ENCODE results near the gene SLC5A2. TPM values are rescaled to one million over a fixed set of nuclear protein-coding genes. Genes with fewer than 3 reads are reported as not detected.

SLC5A2 gene
- total and polyA plus RNA-seq, 2 of the 13 experiments (the other 11 are each of a cell fraction or from before 2014, with no cell fraction given), result 0.24 to 0.97 TPM

GRCh38 chr16:31458844-31459686, 23.9 kb upstream of the SLC5A2 start, which contains the start of gene ARMC5 (continued):
- TF ChIP-seq ZNF3 (CRISPR knock-in tag; IDR thresholded peaks at IDR 0.05) (no peak), CHD2 (IDR thresholded peaks at IDR 0.05; ENCODE audit: low read depth, low read length) (peak; percentile 59; the same call in 1 of the 2 replicates), CBX2 (IDR thresholded peaks at IDR 0.05; ENCODE audit: low read depth, low read length) (no peak), CBX2 (CRISPR knock-in tag; IDR thresholded peaks at IDR 0.05; ENCODE audit: low read depth) (no peak), TARDBP (CRISPR knock-in tag; IDR thresholded peaks at IDR 0.05) (peak; percentile 89), POLR2AphosphoS2 (IDR thresholded peaks at IDR 0.05; ENCODE audit: low read depth, low read length) (peak; percentile 70; the same call in 1 of the 2 replicates), ZNF839 (CRISPR knock-in tag; IDR thresholded peaks at IDR 0.05; ENCODE audit: borderline replicate concordance) (0 out of 2 replicates have a peak, but pooled peaks have one; percentile 67), FOXA1 (IDR thresholded peaks at IDR 0.05) (no peak), FOXA1 (CRISPR knock-in tag; IDR thresholded peaks at IDR 0.05) (peak; percentile 60), TGIF2 (CRISPR knock-in tag; IDR thresholded peaks at IDR 0.05) (0 out of 2 replicates have a peak, but pooled peaks have one; percentile 62), SRSF4 (IDR thresholded peaks at IDR 0.05; ENCODE audit: low read depth, low read length, poor library complexity, severe bottlenecking) (no peak), STAT6 (CRISPR knock-in tag; IDR thresholded peaks at IDR 0.05; ENCODE audit: borderline replicate concordance) (peak; percentile 13; the same call in 1 of the 2 replicates), ZNF780A (CRISPR knock-in tag; IDR thresholded peaks at IDR 0.05) (no peak), ZNF749 (CRISPR knock-in tag; IDR thresholded peaks at IDR 0.05; ENCODE audit: borderline replicate concordance) (peak; percentile 93; the same call in 1 of the 2 replicates), RFX1 (IDR thresholded peaks at IDR 0.05) (no peak), BRCA1 (CRISPR knock-in tag; IDR thresholded peaks at IDR 0.05) (no peak), FOXK1 (CRISPR knock-in tag; IDR thresholded peaks at IDR 0.05; ENCODE audit: borderline replicate concordance, low read depth) (peak; percentile 90), SP4 (CRISPR knock-in tag; IDR thresholded peaks at IDR 0.05) (peak; percentile 94), ZSCAN31 (CRISPR knock-in tag; IDR thresholded peaks at IDR 0.05; ENCODE audit: low read depth) (no peak; the same call in 1 of the 2 replicates), ZNF484 (CRISPR knock-in tag; IDR thresholded peaks at IDR 0.05; ENCODE audit: borderline replicate concordance, low read depth) (no peak), ZNF136 (CRISPR knock-in tag; IDR thresholded peaks at IDR 0.05; ENCODE audit: low read depth) (peak; percentile 94; the same call in 1 of the 2 replicates), MATR3 (CRISPR knock-in tag; IDR thresholded peaks at IDR 0.05) (no peak), ZNF101 (CRISPR knock-in tag; IDR thresholded peaks at IDR 0.05; ENCODE audit: borderline replicate concordance, low read depth) (peak; percentile 0)
- TF ChIP-seq, protein P1, sequence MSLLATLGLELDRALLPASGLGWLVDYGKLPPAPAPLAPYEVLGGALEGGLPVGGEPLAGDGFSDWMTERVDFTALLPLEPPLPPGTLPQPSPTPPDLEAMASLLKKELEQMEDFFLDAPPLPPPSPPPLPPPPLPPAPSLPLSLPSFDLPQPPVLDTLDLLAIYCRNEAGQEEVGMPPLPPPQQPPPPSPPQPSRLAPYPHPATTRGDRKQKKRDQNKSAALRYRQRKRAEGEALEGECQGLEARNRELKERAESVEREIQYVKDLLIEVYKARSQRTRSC (CRISPR knock-in tag; IDR thresholded peaks at IDR 0.05; ENCODE audit: low read depth), result no peak
- TF ChIP-seq, protein P2, sequence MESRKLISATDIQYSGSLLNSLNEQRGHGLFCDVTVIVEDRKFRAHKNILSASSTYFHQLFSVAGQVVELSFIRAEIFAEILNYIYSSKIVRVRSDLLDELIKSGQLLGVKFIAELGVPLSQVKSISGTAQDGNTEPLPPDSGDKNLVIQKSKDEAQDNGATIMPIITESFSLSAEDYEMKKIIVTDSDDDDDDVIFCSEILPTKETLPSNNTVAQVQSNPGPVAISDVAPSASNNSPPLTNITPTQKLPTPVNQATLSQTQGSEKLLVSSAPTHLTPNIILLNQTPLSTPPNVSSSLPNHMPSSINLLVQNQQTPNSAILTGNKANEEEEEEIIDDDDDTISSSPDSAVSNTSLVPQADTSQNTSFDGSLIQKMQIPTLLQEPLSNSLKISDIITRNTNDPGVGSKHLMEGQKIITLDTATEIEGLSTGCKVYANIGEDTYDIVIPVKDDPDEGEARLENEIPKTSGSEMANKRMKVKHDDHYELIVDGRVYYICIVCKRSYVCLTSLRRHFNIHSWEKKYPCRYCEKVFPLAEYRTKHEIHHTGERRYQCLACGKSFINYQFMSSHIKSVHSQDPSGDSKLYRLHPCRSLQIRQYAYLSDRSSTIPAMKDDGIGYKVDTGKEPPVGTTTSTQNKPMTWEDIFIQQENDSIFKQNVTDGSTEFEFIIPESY (CRISPR knock-in tag; IDR thresholded peaks at IDR 0.05), result peak; percentile 45; the same call in 1 of the 2 replicates
